HG03103 (cell line): ENCODE data around the gene VNN1.
"Not testable (repeated sequence)": the region's sequence is repeated elsewhere in the genome, so short reads cannot be mapped to it uniquely, and the experiment has no call there.

Experiments used
- ATAC-seq: cut with Tn5 transposase; IDR thresholded peaks from one replicate; pipeline ENCODE4 v1.9.1; 2021; ENCODE audit warnings: low read depth; ENCODE audit not compliant: unreplicated experiment

VNN1 gene

GRCh38 chr6:132675002-132675401 lies 38.9 kb downstream of the VNN1 start:
- no peak for ATAC-seq

GRCh38 chr6:132673376-132674094 lies 40.3 kb downstream of the VNN1 start:
- no peak for ATAC-seq

GRCh38 chr6:132671295-132671694 lies 42.6 kb downstream of the VNN1 start:
- no peak for ATAC-seq

GRCh38 chr6:132669690-132670291 lies 44.1 kb downstream of the VNN1 start:
- ATAC-seq, result no peak

- no peak for ATAC-seq
Observed at GRCh38 chr6:132666118-132666517, 47.7 kb downstream of the VNN1 start.

GRCh38 chr6:132664309-132665034 lies 49.4 kb downstream of the VNN1 start:
- no peak for ATAC-seq

GRCh38 chr6:132663661-132664060 lies 50.2 kb downstream of the VNN1 start:
- no peak for ATAC-seq

GRCh38 chr6:132661906-132662305 lies 51.9 kb downstream of the VNN1 start:
- ATAC-seq, result no peak

GRCh38 chr6:132659082-132659481 lies 54.8 kb downstream of the VNN1 start, which contains the start of gene TAAR1:
TSS of gene TAAR1 (minus strand) at chr6:132659182. CDS start at chr6:132646003, 13,179 bp downstream.
- no peak for ATAC-seq

- ATAC-seq, result peak; percentile 48
Observed at GRCh38 chr6:132651062-132651461, 62.8 kb downstream of the VNN1 start.

GRCh38 chr6:132650429-132650828 lies 63.4 kb downstream of the VNN1 start:
- ATAC-seq, result no peak

- no peak for ATAC-seq
Observed at GRCh38 chr6:132648828-132649227, 65.0 kb downstream of the VNN1 start.

- peak; percentile 71 for ATAC-seq
Observed at GRCh38 chr6:132648356-132648755, 65.5 kb downstream of the VNN1 start.

GRCh38 chr6:132643547-132643946 lies 70.3 kb downstream of the VNN1 start:
- ATAC-seq, result no peak

GRCh38 chr6:132637135-132637534 lies 76.7 kb downstream of the VNN1 start:
- ATAC-seq, result not testable (repeated sequence)

- not testable (repeated sequence) for ATAC-seq
Observed at GRCh38 chr6:132635906-132636305, 77.9 kb downstream of the VNN1 start.

GRCh38 chr6:132635288-132635687 lies 78.6 kb downstream of the VNN1 start:
- not testable (repeated sequence) for ATAC-seq

- no peak for ATAC-seq
Observed at GRCh38 chr6:132634796-132635195, 79.1 kb downstream of the VNN1 start.

- ATAC-seq, result no peak
Observed at GRCh38 chr6:132633362-132633761, 80.5 kb downstream of the VNN1 start.
